Body of pancreas (tissue), 4 donors: ENCODE results near the gene COL6A1.

Experiments
- POLR2A ChIP-seq, 3 donors: fragments of 450-650 bp; IDR thresholded peaks; one replicate each; pipeline ENCODE4 v1.6.1; 2016; ENCODE audit warnings: antibody characterized with exemption in 3 of 3, mild to moderate bottlenecking in 2 of 3
- TF ChIP-seq, protein P1 (sequence below), 7 experiments: fragments of 450-650 bp in 4 of 7; fragments of 200-600 bp in 3 of 7; sonication (generic) in 3 of 7; IDR thresholded peaks; one replicate each; pipeline ENCODE4 v1.5.1; 2016 to 2019; ENCODE audit warnings: antibody characterized with exemption in 7 of 7

DNA sequence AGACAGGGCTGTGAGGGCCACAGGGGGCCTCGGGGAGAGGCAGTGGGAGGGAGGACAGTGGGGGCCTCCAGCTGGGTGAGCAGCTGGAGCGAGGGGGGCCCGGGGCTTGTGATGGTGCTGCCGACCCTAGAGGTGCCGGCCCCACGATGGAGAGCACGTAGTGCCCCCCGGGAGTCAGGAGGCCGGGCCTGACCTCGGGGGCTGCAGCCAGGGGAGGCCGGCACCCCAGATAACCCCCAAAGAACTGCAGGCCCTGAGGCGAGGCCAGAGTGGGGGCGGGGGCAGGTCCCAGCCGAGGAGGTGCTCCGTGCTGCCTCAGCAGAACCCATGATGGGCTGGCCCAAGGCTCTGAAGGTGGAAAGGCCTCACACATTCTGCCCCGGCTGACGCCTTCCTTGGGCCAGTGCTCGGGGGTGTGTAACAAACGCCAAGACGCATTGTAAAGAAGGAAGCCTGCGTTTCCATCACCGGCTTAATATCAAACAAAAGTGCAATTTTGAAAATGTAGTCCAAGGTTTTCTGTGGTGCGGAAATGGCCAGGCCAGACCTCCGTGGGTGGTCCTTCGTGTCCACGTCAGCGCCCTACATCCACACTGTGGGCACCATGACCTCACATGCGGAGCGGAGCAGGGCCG, 55.2 kb downstream of the COL6A1 start:
- TF ChIP-seq POLR2A (IDR thresholded peaks at IDR 0.05), result no peak
- TF ChIP-seq, protein P1, sequence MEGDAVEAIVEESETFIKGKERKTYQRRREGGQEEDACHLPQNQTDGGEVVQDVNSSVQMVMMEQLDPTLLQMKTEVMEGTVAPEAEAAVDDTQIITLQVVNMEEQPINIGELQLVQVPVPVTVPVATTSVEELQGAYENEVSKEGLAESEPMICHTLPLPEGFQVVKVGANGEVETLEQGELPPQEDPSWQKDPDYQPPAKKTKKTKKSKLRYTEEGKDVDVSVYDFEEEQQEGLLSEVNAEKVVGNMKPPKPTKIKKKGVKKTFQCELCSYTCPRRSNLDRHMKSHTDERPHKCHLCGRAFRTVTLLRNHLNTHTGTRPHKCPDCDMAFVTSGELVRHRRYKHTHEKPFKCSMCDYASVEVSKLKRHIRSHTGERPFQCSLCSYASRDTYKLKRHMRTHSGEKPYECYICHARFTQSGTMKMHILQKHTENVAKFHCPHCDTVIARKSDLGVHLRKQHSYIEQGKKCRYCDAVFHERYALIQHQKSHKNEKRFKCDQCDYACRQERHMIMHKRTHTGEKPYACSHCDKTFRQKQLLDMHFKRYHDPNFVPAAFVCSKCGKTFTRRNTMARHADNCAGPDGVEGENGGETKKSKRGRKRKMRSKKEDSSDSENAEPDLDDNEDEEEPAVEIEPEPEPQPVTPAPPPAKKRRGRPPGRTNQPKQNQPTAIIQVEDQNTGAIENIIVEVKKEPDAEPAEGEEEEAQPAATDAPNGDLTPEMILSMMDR (IDR thresholded peaks at IDR 0.05), result no peak
